ENCODE measurements around the gene LRRC37A2.
"Not testable (repeated sequence)": the region's sequence is repeated elsewhere in the genome, so short reads cannot be mapped to it uniquely, and the experiment has no call there.

The LRRC37A2 gene

GRCh38 chr17:46512168-46512567, at the start of gene LRRC37A2:
LRRC37A2 (plus strand) TSS chr17:46512468; CDS start chr17:46512713, 245 bp downstream.
- DNase-seq (ENCODE audit: extremely low read depth, low read depth): not testable (repeated sequence)

- DNase-seq (ENCODE audit: extremely low read depth, low read depth): not testable (repeated sequence)
These were observed 44.6 kb upstream of the LRRC37A2 start for GRCh38 chr17:46467618-46468017.

- not testable (repeated sequence) for DNase-seq (ENCODE audit: extremely low read depth, low read depth)
These were observed 37.8 kb upstream of the LRRC37A2 start for GRCh38 chr17:46474489-46474888.

GRCh38 chr17:46475583-46475982, 36.7 kb upstream of the LRRC37A2 start:
- DNase-seq (ENCODE audit: extremely low read depth, low read depth): not testable (repeated sequence)

GRCh38 chr17:46478823-46479222, 33.4 kb upstream of the LRRC37A2 start:
- not testable (repeated sequence) for DNase-seq (ENCODE audit: extremely low read depth, low read depth)

- DNase-seq (ENCODE audit: extremely low read depth, low read depth): not testable (repeated sequence)
These were observed 31.0 kb upstream of the LRRC37A2 start for GRCh38 chr17:46481310-46481709.

- not testable (repeated sequence) for DNase-seq (ENCODE audit: extremely low read depth, low read depth)
These were observed 20.2 kb upstream of the LRRC37A2 start for GRCh38 chr17:46492021-46492420.

- DNase-seq (ENCODE audit: extremely low read depth, low read depth): not testable (repeated sequence)
These were observed 12.7 kb upstream of the LRRC37A2 start for GRCh38 chr17:46499437-46500139.

GRCh38 chr17:46505896-46506295, 6.4 kb upstream of the LRRC37A2 start:
- not testable (repeated sequence) for DNase-seq (ENCODE audit: extremely low read depth, low read depth)

GRCh38 chr17:46534716-46535115, 22.4 kb downstream of the LRRC37A2 start:
- DNase-seq (ENCODE audit: extremely low read depth, low read depth): not testable (repeated sequence)

- not testable (repeated sequence) for DNase-seq (ENCODE audit: extremely low read depth, low read depth)
These were observed 36.3 kb downstream of the LRRC37A2 start for GRCh38 chr17:46548607-46549006.

GRCh38 chr17:46559155-46559554, 46.9 kb downstream of the LRRC37A2 start:
- DNase-seq (ENCODE audit: extremely low read depth, low read depth): not testable (repeated sequence)

- not testable (repeated sequence) for DNase-seq (ENCODE audit: extremely low read depth, low read depth)
These were observed 47.8 kb downstream of the LRRC37A2 start for GRCh38 chr17:46560048-46560447.

- not testable (repeated sequence) for DNase-seq (ENCODE audit: extremely low read depth, low read depth)
These were observed 54.0 kb downstream of the LRRC37A2 start for GRCh38 chr17:46566284-46566683.

GRCh38 chr17:46566980-46567379, 54.7 kb downstream of the LRRC37A2 start:
- DNase-seq (ENCODE audit: extremely low read depth, low read depth): not testable (repeated sequence)

GRCh38 chr17:46571796-46572195, 59.5 kb downstream of the LRRC37A2 start:
- DNase-seq (ENCODE audit: extremely low read depth, low read depth): not testable (repeated sequence)

GRCh38 chr17:46579083-46580075, 67.1 kb downstream of the LRRC37A2 start, which contains the start of gene ARL17A:
ARL17A (minus strand) TSS chr17:46579691; CDS start chr17:46576322, 3,369 bp downstream.
- DNase-seq (ENCODE audit: extremely low read depth, low read depth): not testable (repeated sequence)

GRCh38 chr17:46580082-46580481, 67.8 kb downstream of the LRRC37A2 start:
- DNase-seq (ENCODE audit: extremely low read depth, low read depth): not testable (repeated sequence)

GRCh38 chr17:46585444-46585843, 73.2 kb downstream of the LRRC37A2 start:
- not testable (repeated sequence) for DNase-seq (ENCODE audit: extremely low read depth, low read depth)

GRCh38 chr17:46590157-46591146, 78.2 kb downstream of the LRRC37A2 start, which contains the start of gene NSF:
NSF (plus strand) TSS chr17:46590669; CDS start chr17:46590776, 107 bp downstream.
- not testable (repeated sequence) for DNase-seq (ENCODE audit: extremely low read depth, low read depth)

All from AG09319 (cell line).